ENCODE measurements around the gene PRPSAP1.

The PRPSAP1 gene

GRCh38 chr17:76383546-76384221, 30.0 kb upstream of the PRPSAP1 start:
- DNase-seq, result peak; percentile 13

- DNase-seq, result no peak
These were observed 29.3 kb upstream of the PRPSAP1 start for GRCh38 chr17:76382803-76383545.

GRCh38 chr17:76382351-76382802, 28.7 kb upstream of the PRPSAP1 start:
- DNase-seq, result no peak

DNA sequence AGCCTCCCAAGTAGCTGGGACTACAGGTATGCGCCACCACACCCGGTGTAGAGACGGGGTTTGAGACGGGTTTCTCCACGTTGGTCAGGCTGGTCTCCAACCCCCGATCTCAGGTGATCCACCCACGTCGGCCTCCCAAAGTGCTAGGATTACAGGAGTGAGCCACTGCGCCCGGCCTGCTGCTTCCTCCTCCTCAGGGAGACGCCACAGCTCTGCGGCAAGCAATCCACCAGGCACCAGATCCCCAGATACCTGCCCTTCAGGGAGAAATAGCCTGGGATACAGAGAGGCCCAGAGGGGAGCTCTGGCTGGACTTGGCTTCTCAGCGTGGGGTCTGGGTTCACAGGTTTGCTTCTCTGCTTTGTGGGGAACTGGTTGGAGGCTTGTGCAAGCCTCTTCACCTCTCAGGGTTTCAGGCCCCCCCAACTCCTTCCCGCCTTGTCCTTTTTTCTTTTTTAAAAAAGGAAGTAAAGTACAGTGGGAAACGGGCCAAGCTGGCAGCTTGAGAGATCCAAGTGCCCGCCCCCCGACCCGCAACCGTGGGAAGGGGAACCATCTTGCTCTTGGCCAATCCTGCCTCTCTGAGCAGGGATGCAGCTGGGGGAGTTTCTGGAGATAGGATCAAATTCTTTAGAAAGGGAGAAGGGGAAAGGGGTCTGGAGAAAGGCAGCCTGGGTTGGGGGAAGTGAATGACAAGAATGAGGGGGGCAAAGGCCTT, 28.1 kb upstream of the PRPSAP1 start:
- no peak for DNase-seq

DNA sequence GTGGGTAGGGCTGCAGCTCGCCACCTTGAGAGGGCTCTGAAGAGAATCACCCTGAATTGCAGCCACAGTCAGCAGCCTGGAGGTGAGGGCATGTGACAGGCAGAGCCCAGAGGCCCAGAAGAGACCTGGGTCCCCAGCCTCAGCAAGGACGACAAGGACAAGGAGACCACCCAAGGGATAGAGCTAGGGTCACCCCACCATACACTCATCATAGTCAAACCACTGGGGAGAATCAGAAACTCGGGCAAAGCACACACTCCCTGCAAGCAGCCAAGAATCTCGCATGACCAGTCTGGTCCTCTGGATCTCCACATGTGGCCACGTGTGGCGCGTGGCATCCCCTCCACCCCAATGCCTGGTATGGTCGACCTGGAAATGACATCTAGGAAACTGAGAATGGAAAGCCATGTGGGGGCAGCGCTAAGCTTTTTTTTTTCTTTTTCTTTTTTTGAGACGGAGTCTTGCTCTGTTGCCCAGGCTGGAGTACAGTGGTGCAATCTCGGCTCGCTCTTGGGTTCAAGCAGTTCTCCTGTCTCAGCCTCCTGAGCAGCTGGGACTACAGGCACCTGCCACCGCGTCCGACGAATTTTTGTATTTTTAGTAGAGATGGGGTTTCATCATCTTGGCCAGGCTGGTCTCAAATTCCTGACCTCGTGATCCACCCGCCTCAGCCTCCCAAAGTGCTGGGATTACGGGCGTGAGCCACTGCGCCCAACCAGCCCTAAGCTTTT, 26.1 kb upstream of the PRPSAP1 start:
- DNase-seq, result no peak

GRCh38 chr17:76379275-76379641, 25.5 kb upstream of the PRPSAP1 start:
- no peak for DNase-seq

- no peak for DNase-seq
These were observed 25.0 kb upstream of the PRPSAP1 start for GRCh38 chr17:76378548-76379274.

DNA sequence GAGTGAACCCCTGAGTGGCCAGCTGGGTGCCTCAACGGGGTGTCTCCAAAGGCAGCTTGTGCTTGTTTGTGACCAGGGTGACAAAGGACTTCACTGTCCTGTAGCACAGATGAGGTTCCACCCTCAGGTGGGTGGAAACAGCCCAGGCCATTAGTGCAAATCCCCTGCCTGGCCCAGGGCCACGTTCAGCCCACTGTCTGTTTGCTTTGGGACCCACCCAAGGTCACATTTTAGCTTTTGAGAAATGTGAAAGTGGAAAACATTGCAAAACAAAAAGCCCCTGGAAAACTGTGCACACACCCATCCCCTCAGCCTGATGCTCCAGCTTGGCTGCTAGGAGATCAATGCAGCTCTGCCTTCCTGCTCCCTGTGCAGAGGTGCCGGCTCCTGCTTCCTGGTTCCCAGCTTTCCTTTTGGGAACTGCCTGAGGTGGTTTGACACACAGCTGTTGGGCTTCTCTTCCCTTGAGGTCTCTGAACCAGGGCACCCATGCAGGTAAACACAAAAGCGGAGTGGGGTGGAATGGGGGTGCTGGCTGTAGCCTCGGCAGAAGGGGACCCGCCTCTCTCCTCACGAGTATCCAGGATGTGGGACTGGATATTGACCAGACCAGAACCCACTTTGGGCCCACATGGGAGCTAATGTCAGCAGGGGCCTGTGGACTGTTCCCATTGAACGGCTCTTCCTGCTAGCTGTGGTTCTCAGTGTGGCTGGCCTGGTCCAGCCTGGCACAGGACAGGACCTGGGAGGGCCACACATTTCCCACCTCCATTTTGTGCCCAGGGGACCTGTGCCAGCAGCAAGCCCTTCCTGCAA, 22.8 kb upstream of the PRPSAP1 start:
- peak; percentile 23 for DNase-seq

- DNase-seq, result no peak
These were observed 18.2 kb upstream of the PRPSAP1 start for GRCh38 chr17:76371656-76372628.

- no peak for DNase-seq
These were observed 16.7 kb upstream of the PRPSAP1 start for GRCh38 chr17:76370261-76370993.

DNA sequence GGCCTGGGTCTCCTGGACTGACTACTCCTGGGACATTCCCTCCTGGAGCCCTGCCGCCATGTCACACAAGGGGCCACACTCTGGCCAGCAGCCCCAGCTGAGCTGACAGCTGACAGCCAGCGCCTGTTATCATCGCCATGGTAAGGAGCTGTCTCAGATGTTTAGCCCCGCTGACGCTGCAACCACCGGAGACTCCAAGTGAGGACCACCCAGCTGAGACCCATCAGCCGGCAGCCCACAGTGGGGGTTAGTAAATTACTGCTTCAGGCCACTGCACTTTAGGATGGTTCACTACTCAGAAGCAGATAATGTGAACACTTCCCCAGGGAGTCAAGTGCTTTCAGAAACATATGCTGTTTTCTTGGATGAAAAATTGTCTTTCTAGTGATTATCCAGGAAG, 16.1 kb upstream of the PRPSAP1 start:
- DNase-seq, result no peak

- no peak for DNase-seq
These were observed 15.7 kb upstream of the PRPSAP1 start for GRCh38 chr17:76369379-76369778.

GRCh38 chr17:76368545-76368944, 14.8 kb upstream of the PRPSAP1 start:
- no peak for DNase-seq

DNA sequence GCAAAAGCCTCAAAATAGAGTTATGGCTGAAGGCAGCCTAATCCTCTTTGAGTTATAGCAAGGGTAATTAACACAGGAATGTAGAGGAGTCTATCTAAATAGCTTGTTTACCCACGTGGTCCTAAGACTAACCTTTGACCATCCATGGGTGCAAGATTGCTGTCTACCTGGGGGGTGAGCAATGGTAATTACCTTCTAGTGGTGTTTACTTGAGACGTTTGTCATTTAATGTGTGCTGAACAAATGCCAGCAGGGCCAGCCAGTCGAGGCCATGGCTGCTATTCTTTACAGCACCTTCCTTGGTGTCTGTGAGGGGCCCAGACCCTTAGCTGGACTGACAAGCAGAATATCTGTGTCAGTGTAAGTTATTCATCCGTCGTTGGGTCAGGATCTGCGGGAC, 13.9 kb upstream of the PRPSAP1 start:
- no peak for DNase-seq

DNA sequence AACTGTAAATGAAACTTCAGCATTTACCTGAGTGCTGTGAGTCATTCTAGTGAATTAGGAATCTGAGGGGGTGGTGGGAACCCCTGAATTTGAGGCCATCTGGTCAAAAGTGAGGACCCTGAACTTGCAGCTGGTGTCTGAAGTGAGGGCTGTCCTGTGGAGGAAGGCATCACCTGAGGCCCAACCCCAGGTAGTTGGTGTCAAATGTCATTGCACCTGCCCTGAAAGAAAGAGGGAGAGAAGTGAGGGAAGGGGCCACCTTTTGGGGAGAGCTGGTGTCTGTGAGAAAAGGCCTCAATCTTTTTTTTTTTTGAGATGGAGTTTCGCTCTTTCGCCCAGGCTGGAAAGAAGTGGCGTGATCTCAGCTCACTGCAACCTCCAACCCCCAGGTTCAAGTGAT, 12.5 kb upstream of the PRPSAP1 start:
- no peak for DNase-seq

- DNase-seq, result no peak
These were observed 11.7 kb upstream of the PRPSAP1 start for GRCh38 chr17:76365256-76365903.

DNA sequence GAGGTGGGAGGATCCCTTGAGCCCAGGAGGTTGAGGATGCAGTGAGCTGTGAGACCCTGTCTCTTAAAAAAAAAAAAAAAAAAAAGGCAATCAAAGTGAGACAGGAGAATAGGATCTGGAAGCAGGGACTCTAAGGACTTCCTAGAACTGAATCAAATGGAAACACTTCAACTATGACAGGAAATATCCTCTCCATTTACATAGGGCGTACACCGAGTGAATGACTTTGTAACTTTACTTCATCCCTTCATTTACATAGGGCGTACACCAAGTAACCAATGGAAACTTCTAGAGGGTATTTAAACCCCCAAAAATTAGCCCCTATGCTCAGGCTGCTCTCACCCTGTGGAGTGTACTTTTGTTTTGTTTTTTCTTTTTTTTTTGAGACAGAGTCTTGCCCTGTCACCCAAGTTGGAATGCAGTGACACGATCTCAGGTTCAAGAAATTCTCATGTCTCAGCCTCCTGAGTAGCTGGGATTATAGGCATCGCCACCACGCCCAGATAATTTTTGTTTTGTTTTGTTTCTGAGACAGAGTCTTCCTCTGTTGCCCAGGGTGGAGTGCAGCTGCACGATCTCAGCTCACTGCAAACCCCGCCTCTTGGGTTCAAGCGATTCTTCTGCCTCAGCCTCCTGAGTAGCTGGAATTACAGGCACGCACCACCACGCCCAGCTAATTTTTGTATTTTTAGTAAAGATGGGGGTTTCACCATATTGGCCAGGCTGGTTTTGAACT, 9.6 kb upstream of the PRPSAP1 start:
- no peak for DNase-seq

GRCh38 chr17:76360461-76360860, 6.7 kb upstream of the PRPSAP1 start:
- DNase-seq, result no peak

Data from NCI-H345 (cell line).